Measurements from ENCODE around the gene MAOA.
"Not testable (repeated sequence)": the region's sequence is repeated elsewhere in the genome, so short reads cannot be mapped to it uniquely, and the experiment has no call there.

Gene MAOA

DNA sequence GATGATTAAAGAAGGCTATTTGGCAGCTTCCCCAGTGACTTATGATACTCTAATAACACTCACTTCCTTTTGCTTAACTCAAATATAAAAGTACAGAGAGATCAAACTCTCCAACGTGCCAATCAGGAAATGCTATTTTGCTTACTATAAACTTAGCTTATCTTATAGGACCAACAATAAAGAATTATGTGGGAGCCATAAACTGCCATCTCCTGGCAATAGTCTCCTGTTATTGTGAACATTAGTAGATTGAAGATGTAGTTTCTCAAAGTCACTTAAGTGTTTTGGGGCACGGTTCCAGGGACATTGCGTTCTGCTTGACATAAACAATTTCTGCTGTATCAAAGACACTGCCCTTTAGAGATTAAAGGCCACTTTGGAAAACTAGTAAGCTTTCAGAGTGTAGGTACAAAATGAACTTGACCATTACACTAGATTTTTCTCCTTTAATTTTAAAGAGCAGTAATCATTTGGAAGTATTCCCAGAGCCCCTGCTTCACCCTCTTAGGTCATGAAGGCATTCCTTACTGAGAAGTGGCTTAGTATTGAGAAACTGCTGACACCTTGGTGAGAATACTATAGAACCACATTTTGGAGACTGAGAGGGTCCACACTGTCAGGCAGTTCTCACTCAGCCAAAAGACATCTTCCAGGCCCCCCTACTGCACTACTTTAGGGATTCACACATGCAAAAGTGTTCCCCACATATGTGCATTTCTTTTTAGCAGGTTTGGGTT is 51.9 kb downstream of the MAOA start:
- no peak for DNase-seq
- intact Hi-C loops (cut with DNase I), result no loop called here

DNA sequence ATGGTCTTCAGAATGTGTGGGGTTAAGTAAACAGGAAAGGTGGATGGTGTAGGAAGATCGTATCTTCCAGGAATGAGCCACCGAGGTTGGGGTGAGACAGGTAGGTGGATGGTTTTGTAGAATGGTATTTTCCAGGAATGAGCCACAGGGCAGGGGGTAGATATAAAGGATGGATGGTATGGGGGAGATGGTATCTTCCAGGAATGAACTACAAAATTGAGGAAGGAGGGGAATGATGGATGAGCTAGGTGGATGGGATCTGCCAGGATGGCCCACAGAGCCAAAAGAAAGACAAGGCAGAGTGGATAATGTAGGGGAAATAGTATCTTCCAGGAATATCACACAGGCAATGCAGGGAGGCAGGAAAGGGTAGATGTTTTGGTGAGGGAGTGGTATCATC is 60.0 kb downstream of the MAOA start:
- intact Hi-C loops (cut with DNase I), result no loop called here

DNA sequence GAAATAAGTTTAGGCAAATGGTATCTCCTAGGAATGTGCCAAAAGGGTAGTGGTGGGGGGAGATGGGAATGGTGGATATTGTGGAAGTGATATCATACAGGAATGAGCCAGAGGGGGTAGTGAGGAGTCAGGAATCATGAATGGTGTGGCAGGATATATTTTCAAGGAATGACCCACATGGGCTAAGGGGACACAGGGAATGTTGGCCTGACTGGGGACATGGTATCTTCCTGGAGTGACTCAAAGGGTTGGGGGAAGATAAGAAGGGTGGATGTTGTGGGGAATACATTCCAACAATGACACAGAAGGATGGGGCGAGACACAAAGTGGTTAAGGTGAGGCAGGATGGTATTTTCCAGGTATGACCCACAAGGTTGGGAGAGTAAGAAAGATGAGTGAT is 60.6 kb downstream of the MAOA start:
- intact Hi-C loops (cut with DNase I), result no loop called here
- DNase-seq, result no peak

More for the DNA sequence above, 60.0 kb downstream of the MAOA start:
- no peak for DNase-seq

DNA sequence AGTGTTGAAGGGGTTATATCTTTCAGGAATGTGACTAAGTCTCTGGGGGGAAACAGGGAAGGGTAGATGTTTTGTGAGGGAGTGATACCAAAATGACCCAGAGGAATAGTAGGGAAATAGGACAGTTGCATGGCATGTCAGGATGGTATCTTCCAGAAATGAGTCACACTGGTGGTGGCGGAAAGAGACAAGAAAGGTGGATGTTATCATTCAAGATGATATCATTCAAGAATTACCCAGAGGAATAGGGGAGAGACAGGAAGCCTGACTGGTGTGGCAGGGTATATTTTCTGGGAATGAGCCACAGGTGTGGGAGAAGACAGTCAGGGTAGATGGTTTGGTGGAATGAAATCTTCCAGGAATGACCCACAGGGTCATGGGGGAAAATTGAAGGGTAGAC is 61.1 kb downstream of the MAOA start:
- no peak for DNase-seq
- intact Hi-C loops (cut with DNase I), result no loop called here

DNA sequence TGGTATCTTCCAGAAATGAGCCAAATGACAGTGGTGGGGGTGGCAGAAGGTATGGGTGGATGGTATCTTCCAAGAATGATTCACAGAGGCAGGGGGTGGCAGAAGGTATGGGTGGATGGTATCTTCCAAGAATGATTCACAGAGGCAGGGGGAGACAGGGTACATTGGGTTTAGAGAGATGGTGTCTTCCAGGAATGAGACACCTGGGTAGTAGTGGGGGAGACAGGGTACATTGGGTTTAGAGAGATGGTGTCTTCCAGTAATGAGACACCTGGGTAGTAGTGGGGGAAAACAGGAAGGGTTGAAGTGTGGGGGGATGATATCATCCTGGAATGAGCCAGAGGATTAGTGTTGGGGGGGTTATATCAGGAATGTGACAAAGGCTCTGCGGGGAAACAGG is 62.0 kb downstream of the MAOA start:
- no peak for DNase-seq
- intact Hi-C loops (cut with DNase I), result no loop called here

DNA sequence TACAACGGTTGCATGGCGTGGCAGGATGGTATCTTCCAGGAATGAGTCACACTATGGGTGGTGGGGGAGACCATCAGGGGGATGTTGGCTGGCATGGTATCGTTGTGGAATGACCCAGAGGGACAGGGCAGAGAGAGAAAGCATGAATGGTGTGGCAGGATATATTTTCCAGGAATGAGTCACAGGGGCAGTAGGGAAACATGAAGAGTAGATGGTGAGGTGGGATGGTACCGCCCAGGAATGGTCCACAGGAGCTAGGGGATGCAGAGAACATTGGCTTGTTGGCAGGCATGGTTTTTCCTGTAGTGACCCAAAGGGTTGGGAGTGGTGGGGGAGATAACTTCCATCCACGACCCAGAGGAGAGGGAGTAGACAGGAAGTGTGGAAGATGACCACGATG is 62.4 kb downstream of the MAOA start:
- no peak for DNase-seq
- intact Hi-C loops (cut with DNase I), result no loop called here

DNA sequence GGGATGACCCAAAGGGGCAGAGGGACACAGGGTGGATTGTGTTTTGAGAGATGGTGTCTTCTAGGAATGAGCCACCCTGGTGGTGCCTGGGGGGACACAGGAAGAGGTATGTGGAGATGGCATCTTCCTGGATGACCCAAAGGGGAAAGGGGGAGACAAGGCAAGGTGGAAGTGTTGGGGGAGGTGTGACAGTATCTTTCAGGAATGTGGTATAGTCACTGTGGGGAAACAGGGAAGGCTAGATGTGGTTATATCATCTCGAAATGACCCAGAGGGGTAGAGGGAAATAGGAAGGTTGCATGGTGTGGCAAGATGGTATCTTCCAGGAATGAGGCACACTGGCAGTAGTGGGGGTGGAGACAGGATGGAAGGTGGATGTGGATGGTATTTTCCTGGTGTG is 62.9 kb downstream of the MAOA start:
- no peak for DNase-seq
- intact Hi-C loops (cut with DNase I), result no loop called here

DNA sequence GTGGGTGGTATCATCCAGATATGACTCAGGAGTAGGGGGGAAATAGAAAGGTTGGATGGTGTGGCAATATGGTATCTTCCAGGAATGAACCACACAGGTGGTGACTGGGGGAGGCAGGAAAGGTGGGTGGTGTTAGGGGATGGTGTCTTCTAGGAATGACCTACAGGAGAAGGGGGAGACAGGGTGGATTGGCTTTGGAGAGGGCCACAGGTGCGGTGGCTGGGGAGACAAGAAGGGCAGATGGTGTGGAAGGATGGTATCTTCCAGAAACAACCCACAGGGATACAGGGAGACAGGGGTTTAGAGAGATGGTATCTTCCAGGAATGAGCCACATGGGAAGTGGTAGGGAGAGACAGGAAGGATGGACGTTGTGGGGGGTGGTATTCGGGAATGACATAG is 64.0 kb downstream of the MAOA start:
- intact Hi-C loops (cut with DNase I), result no loop called here

DNA sequence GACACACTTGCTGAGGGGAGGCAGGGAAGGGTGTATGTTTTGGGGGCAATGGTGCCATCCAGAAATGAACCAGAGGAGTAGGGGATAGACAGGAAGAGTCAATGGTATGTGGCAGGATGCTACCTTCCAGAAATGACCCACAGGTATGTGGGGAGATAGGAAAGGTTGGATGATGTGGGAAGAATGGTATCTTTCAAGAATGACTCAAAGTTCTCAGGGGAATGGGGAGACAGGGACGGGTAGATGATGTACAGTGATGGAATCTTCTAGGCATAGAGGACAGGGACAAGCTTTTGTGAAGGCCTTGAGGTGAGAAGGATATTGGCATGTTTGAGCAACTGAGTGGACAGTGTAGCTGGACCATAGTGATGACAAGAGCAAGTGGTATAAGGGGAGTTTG is 64.9 kb downstream of the MAOA start:
- DNase-seq, result no peak
- intact Hi-C loops (cut with DNase I), result no loop called here

More for the DNA sequence above, 64.0 kb downstream of the MAOA start:
- no peak for DNase-seq

DNA sequence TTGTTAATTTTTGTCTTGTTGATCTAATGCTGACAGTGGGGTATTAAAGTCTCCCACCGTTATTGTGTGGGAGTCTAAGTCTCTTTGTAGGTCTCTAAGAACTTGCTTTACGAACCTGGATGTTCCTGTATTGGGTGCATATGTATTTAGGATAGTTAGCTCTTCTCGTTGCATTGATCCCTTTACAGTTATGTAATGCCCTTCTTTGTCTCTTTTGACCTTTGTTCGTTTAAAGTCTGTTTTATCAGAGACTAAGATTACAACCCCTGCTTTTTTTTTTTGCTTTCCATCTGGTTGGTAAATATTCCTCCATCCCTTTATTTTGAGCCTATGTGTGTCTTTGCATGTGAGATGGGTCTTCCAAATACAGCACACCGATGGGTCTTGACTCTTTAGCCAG is 69.1 kb downstream of the MAOA start:
- intact Hi-C loops (cut with DNase I); DNase-seq: not testable (repeated sequence)

DNA sequence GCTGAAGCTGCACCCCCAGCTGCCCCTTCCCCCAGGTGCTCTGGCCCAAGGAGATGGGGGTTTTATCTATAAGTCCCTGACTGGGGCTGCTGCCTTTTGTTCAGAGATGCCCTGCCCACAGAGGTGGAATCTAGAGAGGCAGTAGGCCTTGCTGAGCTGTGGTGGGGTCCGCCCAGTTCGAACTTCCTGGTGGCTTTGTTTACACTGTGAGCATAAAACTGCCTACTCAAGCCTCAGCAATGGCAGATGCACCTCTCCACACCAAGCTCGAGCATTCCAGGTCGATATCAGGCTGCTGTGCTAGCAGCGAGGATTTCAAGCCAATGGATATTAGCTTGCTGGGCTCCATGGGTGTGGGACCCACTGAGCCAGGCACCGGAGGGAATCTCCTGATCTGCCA is 71.2 kb downstream of the MAOA start:
- intact Hi-C loops (cut with DNase I), result not testable (repeated sequence)

DNA sequence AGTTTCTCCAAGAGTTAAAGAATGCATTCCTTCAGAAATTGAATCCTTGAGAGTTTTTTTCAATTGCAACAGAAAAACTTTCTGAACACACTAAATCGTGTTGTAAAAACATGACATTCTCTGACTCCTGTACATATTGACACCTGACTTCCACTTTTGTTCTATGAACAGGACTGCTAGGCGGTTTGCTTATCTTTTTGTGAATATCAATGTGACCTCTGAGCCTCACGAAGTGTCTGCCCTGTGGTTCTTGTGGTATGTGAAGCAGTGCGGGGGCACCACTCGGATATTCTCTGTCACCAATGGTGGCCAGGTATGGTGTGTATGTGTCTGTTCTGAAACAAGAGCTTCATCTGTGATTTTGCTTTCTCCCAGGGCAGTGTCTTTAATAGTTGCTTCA is 71.9 kb downstream of the MAOA start:
- no peak for DNase-seq
- intact Hi-C loops (cut with DNase I), result no loop called here

More for the DNA sequence above, 71.2 kb downstream of the MAOA start:
- DNase-seq, result not testable (repeated sequence)

DNA sequence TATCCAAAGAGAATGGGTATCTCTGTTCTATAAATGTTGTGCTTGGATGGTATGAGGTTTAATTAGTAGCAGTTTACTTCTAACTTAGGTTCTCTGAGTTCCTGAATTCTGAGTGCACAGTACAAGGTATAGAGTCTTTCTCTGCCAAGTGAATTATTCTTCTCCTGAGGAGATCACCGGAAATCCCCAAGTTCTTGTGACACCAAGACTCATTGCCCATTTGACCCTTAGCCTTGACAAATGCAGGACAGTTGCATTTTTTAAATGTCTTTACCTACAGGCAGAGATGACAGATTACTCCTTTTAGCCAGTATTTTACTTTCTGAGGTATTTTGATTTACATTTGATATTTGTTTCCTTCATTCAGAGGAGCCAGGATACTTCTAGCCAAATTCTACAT is 72.9 kb downstream of the MAOA start:
- intact Hi-C loops (cut with DNase I), result no loop called here
- no peak for DNase-seq

DNA sequence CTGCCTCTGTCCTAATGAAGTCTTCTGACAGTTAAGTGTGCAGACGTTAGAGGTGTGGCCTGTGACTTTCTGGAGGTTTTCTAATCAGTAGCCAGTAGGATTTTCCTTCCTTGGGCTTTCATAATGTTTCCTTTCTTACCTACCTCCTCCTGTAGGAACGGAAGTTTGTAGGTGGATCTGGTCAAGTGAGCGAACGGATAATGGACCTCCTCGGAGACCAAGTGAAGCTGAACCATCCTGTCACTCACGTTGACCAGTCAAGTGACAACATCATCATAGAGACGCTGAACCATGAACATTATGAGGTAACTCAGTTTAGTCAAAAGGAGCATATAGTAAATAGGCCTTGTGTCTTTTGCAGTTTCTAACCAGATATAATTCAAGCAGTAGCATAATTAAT is 75.0 kb downstream of the MAOA start:
- no peak for DNase-seq
- intact Hi-C loops (cut with DNase I), result no loop called here

DNA sequence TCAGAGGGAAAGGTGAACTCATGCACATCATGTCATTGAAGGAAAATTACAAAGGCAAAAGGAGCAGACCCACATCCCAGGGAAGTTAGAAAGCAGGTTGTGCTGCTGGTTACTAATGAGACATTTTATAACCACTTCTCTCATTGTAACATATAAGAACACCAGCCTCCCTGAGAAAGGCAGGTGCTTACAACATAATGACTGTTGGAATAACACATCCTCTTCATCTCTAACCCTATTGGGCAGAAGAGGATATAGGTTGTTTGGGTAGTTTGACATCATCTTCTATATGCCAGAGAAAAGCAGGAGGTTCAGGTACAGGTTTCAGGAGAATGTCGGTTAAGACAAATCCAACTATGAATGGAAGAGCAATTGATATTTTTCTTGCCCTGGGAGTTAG is 77.6 kb downstream of the MAOA start:
- intact Hi-C loops (cut with DNase I), result no loop called here
- no peak for DNase-seq

DNA sequence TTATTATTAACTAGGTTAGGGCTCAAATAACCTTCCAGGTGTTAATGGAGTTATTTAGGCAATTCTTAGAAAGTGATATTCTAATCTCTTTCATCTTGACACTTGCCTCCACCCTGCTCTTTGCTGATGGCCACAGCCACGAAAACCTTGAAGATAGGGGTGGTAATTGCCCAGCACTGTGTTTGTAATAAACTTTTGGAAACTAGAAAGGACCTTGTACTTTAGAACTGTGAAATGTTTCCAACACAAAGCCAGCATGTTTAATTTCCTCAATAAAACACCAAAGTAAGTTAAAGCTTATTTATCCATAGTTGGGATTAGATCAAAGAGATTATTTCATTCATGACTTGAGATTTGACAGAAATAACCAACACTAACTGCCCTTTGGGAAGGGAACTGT is 78.3 kb downstream of the MAOA start:
- intact Hi-C loops (cut with DNase I), result no loop called here

DNA sequence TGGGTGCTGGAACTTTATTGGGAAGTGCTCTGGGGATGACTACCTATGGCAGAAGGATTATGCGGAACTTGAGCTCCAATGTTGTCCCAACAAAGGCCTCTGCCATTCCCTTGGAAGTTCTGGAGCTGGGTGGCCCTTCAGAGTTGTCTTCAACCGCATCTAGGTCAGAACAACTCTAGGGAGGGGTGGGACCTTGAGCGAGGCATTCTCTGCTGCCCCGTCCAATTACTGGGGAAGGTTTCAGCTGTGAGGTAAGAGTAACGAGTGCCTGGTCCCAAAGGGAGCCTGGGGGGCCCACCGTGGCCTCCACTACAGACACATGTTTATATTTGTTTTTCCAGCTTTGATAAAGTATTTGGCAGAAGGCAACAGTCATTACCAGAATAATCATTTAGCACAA is 79.4 kb downstream of the MAOA start:
- peak in 1 of 10 donors; percentile 43 for DNase-seq
- intact Hi-C loops (cut with DNase I), result no loop called here

More for the DNA sequence above, 78.3 kb downstream of the MAOA start:
- DNase-seq, result no peak

DNA sequence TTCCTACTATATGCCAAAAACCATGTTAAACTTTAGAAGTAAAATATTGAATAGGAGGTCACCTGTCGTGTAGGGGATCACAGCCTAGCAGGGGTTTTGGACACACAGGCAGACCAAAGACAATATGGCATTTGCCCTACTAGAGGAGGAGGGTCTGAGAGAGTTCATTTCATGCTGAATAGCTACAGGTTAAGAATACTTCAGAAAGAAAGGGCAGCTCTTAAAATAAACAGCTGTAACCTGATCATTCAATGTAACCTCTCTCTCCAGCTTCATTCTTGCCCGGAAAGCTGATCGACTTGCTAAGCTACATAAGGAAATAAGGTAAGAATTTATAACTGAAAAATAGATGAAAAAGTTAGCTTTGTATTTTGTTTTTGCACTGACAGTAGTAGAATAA is 79.9 kb downstream of the MAOA start:
- intact Hi-C loops (cut with DNase I), result no loop called here
- DNase-seq, result no peak

DNA sequence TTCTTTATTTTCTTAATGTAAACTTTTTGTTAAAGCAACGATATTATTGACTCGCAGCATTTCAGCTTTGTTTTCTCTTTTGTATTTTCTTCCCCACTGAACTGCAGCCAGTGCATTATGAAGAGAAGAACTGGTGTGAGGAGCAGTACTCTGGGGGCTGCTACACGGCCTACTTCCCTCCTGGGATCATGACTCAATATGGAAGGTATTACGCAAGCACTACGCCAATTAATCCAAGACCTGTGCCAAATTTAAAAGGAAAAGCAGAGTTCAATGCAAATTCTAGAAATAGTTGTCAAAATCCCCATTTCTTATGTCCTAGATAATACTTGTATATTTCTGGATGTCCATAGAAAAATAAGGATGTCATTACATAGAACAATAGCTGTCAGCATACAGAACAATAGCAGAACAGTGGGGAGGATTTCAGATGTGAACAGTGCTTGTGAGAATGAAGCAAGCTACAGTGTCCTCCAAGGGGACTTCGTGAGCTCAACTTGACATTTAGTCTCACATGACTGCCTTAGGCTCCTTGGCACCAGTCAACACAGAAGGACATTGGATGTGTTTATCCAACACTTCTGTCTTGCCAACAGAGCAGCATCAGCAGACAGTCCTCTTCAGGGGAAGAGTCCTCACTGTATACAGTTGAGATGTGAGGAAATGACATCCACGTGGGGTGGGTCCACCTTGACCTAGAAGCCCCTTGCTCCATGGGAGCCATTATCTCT is 85.9 kb downstream of the MAOA start:
- intact Hi-C loops (cut with DNase I), result no loop called here
- no peak for DNase-seq

DNA sequence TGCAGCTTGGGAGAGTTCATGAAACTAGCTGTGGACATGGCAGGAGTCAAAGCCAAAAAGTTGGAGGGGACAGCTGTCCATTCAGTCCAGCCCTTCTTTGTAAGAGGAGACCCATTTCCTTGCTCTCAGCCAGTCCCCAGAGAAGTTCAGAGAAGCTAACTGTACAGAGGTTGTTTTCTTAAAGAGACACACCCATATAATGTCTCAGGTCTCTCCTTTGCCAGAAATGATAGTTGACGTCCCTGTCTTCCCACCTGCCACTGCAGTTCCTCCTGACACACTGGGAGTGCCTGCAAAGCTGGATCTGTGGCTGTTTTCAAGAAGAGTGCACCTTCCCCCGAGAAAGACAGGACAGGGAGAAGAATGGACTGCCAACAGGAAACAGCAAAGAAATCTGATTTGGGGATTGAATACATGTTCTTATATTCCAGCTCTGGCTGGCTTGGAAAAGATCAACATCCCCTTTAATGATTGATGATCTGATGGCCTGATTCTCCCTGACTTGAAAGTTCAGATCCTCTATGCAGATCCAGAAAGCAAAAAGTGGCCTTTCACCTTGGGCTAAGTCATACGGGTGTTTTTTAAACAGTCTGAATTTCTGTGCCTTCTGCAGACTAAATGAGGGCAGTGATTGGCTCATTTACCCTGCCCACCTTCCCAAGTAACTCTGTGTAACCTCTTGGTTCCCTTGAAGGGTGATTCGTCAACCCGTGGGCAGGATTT is 87.2 kb downstream of the MAOA start:
- no peak for DNase-seq
- intact Hi-C loops (cut with DNase I), result no loop called here

DNA sequence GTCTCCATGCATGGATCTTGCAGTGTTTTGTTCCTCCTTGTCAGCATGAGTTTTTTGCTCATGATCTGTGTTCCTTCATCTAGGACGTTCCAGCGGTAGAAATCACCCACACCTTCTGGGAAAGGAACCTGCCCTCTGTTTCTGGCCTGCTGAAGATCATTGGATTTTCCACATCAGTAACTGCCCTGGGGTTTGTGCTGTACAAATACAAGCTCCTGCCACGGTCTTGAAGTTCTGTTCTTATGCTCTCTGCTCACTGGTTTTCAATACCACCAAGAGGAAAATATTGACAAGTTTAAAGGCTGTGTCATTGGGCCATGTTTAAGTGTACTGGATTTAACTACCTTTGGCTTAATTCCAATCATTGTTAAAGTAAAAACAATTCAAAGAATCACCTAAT is 88.2 kb downstream of the MAOA start:
- no peak for DNase-seq
- intact Hi-C loops (cut with DNase I), result no loop called here

All from posterior cingulate gyrus (tissue), 11 donors.